HL-60 (cell line): ENCODE data around the gene SUSD4.

Source experiments
- DNase-seq, 2 experiments: peaks; one replicate each; pipeline ENCODE4 v3.0.0-alpha.2; 2010 to 2020; ENCODE audit warnings: low read depth in 1 of 2, low spot score in 1 of 2
- H3K27ac ChIP-seq: fragments of 250-450 bp; sonication (Bioruptor Pico); replicated peaks from 2 replicates; pipeline ENCODE4 v1.5.1; 2020; ENCODE audit warnings: mild to moderate bottlenecking, moderate library complexity
- H3K27me3 ChIP-seq: fragments of 250-450 bp; sonication (Bioruptor Pico); 2 replicates; pipeline ENCODE4 v1.5.1; 2021; ENCODE audit warnings: mild to moderate bottlenecking, moderate library complexity; ENCODE audit not compliant: insufficient read depth, poor library complexity, severe bottlenecking
- H3K4me3 ChIP-seq: replicated peaks from 2 replicates; pipeline ENCODE4 v1.5.1; 2011; ENCODE audit warnings: mild to moderate bottlenecking, control low read depth, low read length; ENCODE audit not compliant: insufficient read depth
- CTCF ChIP-seq: IDR thresholded peaks from one replicate; pipeline ENCODE4 v1.5.1; 2011; ENCODE audit warnings: low read length, control low read depth, inconsistent platforms; ENCODE audit not compliant: insufficient read depth
- GABPA ChIP-seq: IDR thresholded peaks from 2 replicates; pipeline ENCODE4 v1.6.1; 2012; ENCODE audit warnings: low read depth
- POLR2AphosphoS5 ChIP-seq: IDR thresholded peaks from 2 replicates; pipeline ENCODE4 v1.6.1; 2012; ENCODE audit warnings: low read depth
- REST ChIP-seq: IDR thresholded peaks from 2 replicates; pipeline ENCODE4 v1.6.1; 2012; ENCODE audit warnings: low read depth; ENCODE audit not compliant: insufficient replicate concordance
- SPI1 ChIP-seq: IDR thresholded peaks from 2 replicates; pipeline ENCODE4 v1.6.1; 2012; ENCODE audit warnings: low read depth, mild to moderate bottlenecking, borderline replicate concordance

SUSD4 gene

GRCh38 chr1:223219318-223219635 is 144.7 kb downstream of the SUSD4 start:
- TF ChIP-seq CTCF (no peak), POLR2AphosphoS5 (no peak), GABPA (no peak), SPI1 (no peak), REST (no peak)
- no peak overlapping the region for H3K4me3 ChIP-seq
- no peak for DNase-seq

GRCh38 chr1:223217781-223218180 is 146.2 kb downstream of the SUSD4 start:
- DNase-seq: no peak
- Histone ChIP-seq H3K4me3 (no peak overlapping the region), H3K27ac (no peak overlapping the region), H3K27me3 (no peaks in the 10 kb centered on the region)
- TF ChIP-seq CTCF (no peak), GABPA (no peak), REST (no peak), POLR2AphosphoS5 (no peak), SPI1 (no peak)

More at GRCh38 chr1:223219318-223219635, 144.7 kb downstream of the SUSD4 start:
- H3K27ac ChIP-seq: no peak overlapping the region
- H3K27me3 ChIP-seq: no peaks in the 10 kb centered on the region

GRCh38 chr1:223216531-223217205 is 147.3 kb downstream of the SUSD4 start:
- TF ChIP-seq GABPA: no peak
- no peak for TF ChIP-seq CTCF
- TF ChIP-seq REST: no peak
- no peak for TF ChIP-seq SPI1
- no peak for TF ChIP-seq POLR2AphosphoS5
- H3K27me3 ChIP-seq: no peaks in the 10 kb centered on the region
- no peak for DNase-seq
- H3K4me3 ChIP-seq: no peak overlapping the region
- H3K27ac ChIP-seq: no peak overlapping the region
